ENCODE results near the gene CAVIN2.

CAVIN2 gene

GRCh38 chr2:191806396-191806795, 40.5 kb downstream of the CAVIN2 start:
- Histone ChIP-seq H3K27me3 (ENCODE audit: low read length) (no peaks in the 10 kb centered on the region), H3K4me3 (ENCODE audit: insufficient read depth, low read length, poor library complexity, severe bottlenecking) (no peak overlapping the region), H3K36me3 (ENCODE audit: low read length) (no peaks in the 10 kb centered on the region), H3F3A (ENCODE audit: insufficient read depth) (no peaks in the 10 kb centered on the region), H3K9ac (ENCODE audit: low read length) (no peak overlapping the region), H3K9me3 (ENCODE audit: insufficient read depth, low read length) (no peaks in the 10 kb centered on the region), H3K79me2 (ENCODE audit: insufficient read depth, low read length) (no peaks in the 10 kb centered on the region), H3K27ac (ENCODE audit: low read depth, low read length) (no peak overlapping the region), H4K20me1 (ENCODE audit: low read depth, low read length) (no peaks in the 10 kb centered on the region), H3K4me2 (ENCODE audit: low read depth, low read length, poor library complexity, severe bottlenecking) (no peak overlapping the region), H3K9me2 (replicated peaks; ENCODE audit: insufficient read depth, low read length) (no peaks in the 10 kb centered on the region), H2AFZ (ENCODE audit: low read depth, low read length, severe bottlenecking) (no peak overlapping the region)
- TF ChIP-seq CTCF (IDR thresholded peaks at IDR 0.05; ENCODE audit: insufficient read depth, low read length, poor library complexity, severe bottlenecking) = no peak
- no peak for TF ChIP-seq EZH2phosphoT487 (conservative IDR thresholded peaks at IDR 0.05; ENCODE audit: low read length)

GRCh38 chr2:191804766-191805165, 42.1 kb downstream of the CAVIN2 start:
- H3K9me3 ChIP-seq (ENCODE audit: insufficient read depth, low read length) = no peaks in the 10 kb centered on the region
- H3K4me2 ChIP-seq (ENCODE audit: low read depth, low read length, poor library complexity, severe bottlenecking) = no peak overlapping the region
- H4K20me1 ChIP-seq (ENCODE audit: low read depth, low read length) = no peaks in the 10 kb centered on the region
- no peak overlapping the region for H3K27ac ChIP-seq (ENCODE audit: low read depth, low read length)
- no peaks in the 10 kb centered on the region for H3K36me3 ChIP-seq (ENCODE audit: low read length)
- H3K9me2 ChIP-seq (replicated peaks; ENCODE audit: insufficient read depth, low read length) = no peaks in the 10 kb centered on the region
- TF ChIP-seq EZH2phosphoT487 (conservative IDR thresholded peaks at IDR 0.05; ENCODE audit: low read length) (no peak), CTCF (IDR thresholded peaks at IDR 0.05; ENCODE audit: insufficient read depth, low read length, poor library complexity, severe bottlenecking) (no peak)
- H3K9ac ChIP-seq (ENCODE audit: low read length) = no peak overlapping the region
- no peak overlapping the region for H2AFZ ChIP-seq (ENCODE audit: low read depth, low read length, severe bottlenecking)
- H3F3A ChIP-seq (ENCODE audit: insufficient read depth) = no peaks in the 10 kb centered on the region
- H3K4me3 ChIP-seq (ENCODE audit: insufficient read depth, low read length, poor library complexity, severe bottlenecking) = no peak overlapping the region
- no peaks in the 10 kb centered on the region for H3K27me3 ChIP-seq (ENCODE audit: low read length)
- no peaks in the 10 kb centered on the region for H3K79me2 ChIP-seq (ENCODE audit: insufficient read depth, low read length)

GRCh38 chr2:191803007-191803406, 43.9 kb downstream of the CAVIN2 start:
- H3K9me3 ChIP-seq (ENCODE audit: insufficient read depth, low read length) = no peaks in the 10 kb centered on the region
- no peaks in the 10 kb centered on the region for H3K79me2 ChIP-seq (ENCODE audit: insufficient read depth, low read length)
- H3K9me2 ChIP-seq (replicated peaks; ENCODE audit: insufficient read depth, low read length) = no peaks in the 10 kb centered on the region
- H3F3A ChIP-seq (ENCODE audit: insufficient read depth) = no peaks in the 10 kb centered on the region
- no peak overlapping the region for H3K4me3 ChIP-seq (ENCODE audit: insufficient read depth, low read length, poor library complexity, severe bottlenecking)
- no peaks in the 10 kb centered on the region for H3K27me3 ChIP-seq (ENCODE audit: low read length)
- no peak overlapping the region for H2AFZ ChIP-seq (ENCODE audit: low read depth, low read length, severe bottlenecking)
- no peak overlapping the region for H3K9ac ChIP-seq (ENCODE audit: low read length)
- H3K36me3 ChIP-seq (ENCODE audit: low read length) = no peaks in the 10 kb centered on the region
- H3K4me2 ChIP-seq (ENCODE audit: low read depth, low read length, poor library complexity, severe bottlenecking) = no peak overlapping the region
- no peaks in the 10 kb centered on the region for H4K20me1 ChIP-seq (ENCODE audit: low read depth, low read length)
- TF ChIP-seq EZH2phosphoT487 (conservative IDR thresholded peaks at IDR 0.05; ENCODE audit: low read length) (no peak), CTCF (IDR thresholded peaks at IDR 0.05; ENCODE audit: insufficient read depth, low read length, poor library complexity, severe bottlenecking) (no peak)
- no peak overlapping the region for H3K27ac ChIP-seq (ENCODE audit: low read depth, low read length)

Data from SU-DHL-6 (cell line).